ENCODE measurements around the gene SH3TC2.

SH3TC2 gene

DNA sequence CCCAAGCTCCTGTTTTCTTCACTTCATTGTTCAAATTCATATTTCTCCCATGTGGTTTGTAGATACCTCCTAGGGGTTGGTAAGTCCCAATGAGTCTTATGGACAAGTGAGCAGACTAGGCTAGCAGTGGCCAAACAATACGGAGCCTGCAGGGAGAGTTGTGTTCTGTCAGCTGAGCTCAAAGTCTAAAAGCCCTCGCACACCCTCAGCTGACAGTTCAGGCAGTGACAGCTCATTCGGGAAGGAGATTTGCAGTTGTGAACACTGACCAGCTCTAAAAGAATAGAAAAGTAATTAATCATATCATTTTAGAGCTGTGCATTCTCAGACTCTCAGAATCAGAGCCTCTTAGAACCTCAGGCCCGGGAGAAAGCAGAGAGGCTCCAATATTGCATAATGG is 95.1 kb downstream of the SH3TC2 start:
- DNase-seq: no peak

DNA sequence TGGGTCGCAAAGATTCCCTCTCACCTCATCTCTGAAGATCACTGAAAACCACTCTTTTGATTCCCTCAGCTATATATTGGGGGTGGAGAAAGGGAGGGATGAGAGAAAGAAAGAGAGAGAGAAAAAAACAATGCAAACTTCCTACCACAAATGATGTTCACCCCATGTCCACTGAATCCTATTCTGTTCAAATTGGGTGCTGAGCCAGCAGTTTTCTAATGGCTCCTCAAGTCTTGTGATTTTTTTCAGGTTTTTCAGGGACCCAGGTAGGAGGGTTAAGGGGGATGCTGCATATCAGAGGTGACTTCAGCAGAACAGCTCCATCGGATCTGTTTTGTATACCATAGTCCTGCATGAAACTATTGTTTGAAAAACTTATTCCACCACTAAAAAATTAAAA is 95.9 kb downstream of the SH3TC2 start:
- no peak for DNase-seq

DNA sequence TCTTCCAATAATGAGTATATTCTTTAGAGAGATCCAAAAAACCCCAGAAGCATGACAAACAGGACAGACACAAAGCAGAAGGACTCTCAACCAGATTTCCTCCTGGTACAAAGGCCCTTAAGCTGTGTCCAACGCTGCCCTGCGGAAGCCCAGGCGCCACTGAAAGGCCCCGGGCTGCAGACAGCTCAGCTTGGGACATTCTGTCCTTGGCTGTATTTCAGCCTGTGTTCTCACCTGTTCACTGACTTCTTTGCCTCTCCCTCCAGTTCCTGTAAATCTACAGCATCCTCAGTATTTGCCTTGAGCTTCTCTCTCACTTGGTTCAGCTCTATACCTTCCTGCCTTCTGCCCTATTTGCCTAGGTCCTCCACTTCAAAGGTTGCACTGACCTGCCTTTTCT is 96.5 kb downstream of the SH3TC2 start:
- DNase-seq: no peak

DNA sequence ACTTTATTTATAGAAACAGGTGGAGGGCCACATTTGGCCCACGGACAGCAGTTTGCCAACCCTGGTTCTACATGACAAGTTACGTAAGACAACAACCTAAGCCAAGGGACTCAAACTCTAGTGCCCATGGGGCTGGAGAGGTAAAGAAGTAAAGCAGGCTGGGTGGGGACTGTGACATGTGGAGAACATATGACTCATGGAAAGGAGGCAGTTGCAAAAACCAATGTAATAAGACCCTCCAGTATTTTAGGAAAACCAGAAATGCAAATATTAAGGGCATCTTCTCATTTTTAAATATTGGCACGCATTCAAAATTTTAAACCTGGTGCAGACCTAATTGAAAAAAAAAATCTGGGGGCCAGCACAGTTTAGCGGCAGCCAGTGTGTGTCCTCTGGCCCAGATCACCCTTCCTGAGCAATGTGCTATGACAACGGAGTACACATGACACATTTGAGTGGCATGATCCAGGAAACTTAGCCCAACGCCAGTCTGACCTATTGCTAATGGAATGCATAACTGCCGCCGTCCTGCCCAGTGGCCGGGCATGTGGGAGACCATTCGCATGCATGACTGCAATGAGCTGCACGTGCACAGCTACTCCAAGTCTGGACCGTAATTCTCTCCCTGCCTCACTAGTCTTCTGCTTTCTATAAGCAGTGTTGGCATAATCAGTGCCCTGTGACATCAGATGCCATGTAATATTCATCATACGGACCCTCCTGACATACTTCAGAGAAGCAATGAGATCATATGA is 97.2 kb downstream of the SH3TC2 start:
- no peak for DNase-seq

DNA sequence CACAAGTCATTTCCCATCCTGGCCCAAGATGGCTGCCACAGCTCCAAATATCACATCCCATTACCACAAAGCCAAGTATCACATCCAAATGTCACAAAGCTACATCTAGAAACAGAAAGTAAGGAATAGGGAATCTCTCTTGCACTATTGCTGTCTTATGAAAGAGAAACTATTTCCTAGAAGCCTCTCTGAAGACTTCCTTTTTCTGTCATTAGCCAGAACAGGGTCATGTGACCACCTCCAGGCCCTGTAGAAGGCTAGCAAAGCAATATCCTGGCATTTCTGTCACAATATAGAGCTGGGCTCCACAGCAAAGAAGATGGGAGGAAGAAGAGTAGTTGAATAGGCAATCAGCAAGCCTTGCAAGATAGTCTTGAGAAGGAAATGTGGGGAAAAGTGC is 99.2 kb downstream of the SH3TC2 start:
- no peak for DNase-seq

DNA sequence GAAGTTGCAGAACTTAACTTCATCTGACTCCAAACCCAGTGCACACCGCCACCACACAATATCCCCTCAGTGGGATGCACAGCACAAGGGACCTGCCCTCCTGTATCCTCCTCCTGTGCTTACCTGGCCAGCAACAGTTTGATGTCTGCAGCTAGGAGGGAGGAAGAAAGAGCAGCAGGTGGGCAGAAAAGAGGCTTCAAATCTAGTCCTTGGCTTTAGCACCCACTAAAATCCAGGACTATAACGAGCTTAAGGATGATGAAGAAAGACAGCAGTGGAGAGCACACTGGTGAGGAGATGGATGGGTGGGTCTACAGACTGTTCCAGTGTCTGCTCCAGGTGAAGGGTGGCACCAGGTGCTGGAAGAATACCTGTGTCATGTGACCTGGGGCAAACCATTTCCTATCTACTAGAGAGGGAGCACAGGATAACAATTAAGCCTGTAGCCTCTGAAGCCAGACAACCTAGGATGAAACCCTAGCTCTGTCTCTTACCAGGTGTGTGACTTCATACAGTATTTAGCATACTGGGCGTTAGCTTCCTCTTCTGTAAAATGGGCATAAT is 100.0 kb downstream of the SH3TC2 start:
- no peak for DNase-seq

DNA sequence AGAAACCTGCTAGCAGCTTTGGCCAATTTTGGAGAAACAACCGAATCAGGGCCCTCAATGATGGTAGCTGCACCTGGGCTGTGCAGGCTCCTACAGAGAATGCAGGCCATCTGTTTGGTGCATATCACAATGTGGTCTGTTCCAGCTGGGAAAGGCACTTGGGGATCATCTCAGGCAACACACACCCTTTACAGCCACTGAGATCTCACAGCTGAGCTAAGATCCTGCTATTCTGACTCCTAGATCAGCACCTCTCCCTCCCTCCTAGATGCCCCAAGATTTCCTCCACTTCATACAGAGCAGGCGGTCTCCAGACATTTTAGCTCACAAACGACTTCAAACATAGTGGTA is 100.7 kb downstream of the SH3TC2 start:
- DNase-seq: no peak

DNA sequence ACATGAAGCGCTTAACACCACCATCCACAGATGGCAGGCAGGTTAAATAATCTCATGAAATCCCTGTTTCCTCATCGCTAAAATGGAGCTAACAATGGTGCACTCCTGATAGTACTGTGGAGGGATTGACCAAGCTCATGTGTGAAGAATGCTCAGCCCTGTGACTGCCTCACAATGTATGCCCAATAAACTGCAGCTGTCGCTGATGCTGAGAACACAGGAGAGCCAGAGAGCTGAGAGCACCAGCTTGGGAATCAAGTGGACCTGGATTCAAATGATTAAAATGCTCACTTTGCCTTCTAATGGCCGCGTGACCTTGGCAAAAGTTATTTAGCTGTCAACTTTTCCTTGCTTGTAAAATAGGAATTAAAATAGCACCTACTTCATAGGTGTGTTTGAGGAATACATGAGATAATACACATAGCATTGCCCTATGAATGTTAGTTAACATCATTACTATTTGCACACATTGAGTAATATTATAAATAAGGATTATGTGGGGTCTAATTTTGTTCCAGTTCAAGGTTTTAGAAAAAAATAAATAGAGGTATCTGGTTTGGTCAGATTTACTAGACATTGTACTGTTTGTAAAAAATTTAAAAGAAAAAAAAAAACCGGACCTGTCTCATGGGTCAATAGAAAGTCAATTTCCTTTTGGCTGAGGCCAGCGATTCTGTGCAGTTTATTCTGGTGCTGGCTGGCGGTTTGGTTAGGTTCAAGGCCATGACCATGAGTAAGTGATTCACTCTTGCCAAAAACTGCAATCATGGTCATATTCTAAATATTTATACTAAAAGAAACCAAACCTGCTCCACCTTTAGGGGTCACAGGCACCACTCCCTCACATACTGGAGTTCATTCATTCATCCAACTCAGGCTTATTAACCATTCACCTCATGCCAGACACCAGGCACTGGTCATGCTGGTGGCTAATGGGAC is 101.3 kb downstream of the SH3TC2 start:
- DNase-seq: no peak

DNA sequence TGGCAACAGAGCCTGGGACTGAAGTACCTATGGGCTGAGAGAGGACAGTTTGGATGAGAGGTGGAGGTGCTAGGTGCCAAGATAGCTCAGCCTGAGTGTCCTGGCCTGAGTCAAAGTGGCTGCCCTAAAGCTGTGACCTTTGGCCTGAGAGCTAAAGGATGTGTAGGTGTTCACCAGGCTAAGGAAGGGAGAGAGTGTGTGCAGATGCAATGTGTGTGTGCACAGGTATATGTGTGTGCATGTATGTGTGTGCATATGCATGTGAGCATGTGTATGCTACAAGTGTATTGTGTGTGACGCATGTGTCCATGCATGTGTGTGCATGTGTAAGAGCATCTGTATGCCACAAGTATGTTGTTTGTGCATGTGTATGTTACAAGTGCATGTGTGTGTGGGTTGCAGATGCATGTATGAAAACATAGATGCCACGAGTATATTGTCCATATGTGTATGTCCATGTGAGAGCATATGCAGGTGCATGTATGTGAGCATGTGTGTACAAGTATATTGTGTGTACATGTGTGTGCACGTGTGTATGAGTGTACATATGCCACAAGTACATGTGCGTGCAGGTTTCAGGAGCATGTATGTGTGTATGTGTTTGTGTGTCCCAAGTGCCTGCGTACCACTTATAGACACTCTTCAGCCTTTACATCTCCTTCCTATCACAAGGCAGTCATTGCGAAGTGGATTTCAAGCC is 102.6 kb downstream of the SH3TC2 start:
- no peak for DNase-seq

DNA sequence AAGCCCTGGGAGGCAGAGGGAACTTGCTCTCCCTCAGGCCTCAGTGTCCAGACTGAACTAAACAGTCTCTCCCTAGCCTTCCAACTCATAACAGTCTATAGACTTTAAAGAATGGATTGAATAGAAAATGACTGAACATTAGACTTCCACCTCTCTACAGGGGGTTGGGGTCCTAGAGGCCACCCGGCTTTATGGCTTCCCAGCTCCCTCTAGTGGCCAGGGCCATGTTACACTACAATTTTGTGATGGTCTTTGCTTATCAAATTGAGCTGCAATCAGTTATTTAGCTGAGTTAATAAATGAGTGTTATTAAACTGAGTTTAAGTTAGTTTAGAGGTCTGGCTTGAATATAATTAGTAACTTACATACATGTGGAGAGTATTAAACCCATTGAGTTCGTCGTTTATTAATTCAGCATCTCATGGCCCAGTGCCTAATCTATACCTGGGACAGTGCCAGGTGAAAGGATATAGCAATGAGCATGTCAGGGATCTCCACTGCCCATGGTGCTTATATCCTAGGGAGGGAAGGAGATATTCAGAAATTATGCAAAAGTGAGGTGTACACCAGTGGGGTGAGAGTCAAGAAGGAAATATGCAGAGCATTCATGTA is 105.2 kb downstream of the SH3TC2 start:
- peak; percentile 27 to 45 for DNase-seq

DNA sequence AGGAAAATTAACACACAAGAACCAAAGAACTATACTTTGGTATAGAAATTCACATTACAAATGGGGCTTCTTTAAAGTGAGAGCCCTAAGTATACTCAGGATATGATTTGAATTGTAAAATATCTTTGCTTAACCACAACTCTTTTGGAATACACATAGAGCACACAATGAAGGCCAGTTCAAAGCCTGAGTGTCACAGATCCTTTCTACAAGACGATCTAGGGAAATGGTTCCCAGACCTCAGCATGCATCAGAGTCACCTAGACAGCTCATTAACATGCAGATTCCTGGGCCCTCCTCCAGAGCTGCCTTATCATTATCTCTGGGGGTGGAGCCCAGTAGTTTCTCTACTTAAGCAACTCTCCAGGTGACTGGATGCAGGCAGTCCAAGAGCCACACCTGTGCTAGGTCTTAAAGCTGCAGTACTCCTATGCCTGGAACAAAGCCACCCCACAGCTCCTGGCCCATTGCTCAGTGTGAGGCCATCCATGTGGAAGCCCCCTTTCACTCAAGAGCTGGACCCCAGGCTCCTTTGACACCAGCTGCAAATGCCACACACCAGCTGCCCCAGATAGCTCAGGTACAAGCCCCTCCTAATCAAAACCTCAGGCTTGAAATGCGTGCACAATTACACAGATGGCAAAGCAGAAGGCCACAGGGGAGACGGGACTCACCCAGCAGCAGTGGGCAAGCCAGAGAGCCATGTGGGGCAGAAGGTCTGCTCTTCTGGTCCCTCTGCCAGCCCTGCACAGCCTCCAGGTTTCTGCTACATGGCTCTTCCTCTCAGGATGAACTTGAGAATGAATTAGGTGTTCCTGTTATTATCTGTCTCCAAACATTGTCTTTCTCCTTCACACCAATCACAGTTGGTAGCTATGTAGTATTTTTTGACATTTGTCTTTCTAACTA is 106.1 kb downstream of the SH3TC2 start:
- no peak for DNase-seq
